Upper lobe of left lung (tissue), 4 donors: ENCODE results near the gene GRID1.

Source experiments
- EP300 ChIP-seq, 4 donors: sonication (generic); formaldehyde crosslinking; IDR thresholded peaks; one replicate each; pipeline ENCODE4 v1.5.1; 2017; ENCODE audit warnings: antibody characterized with exemption in 4 of 4, control low read depth in 2 of 4
- POLR2A ChIP-seq, 4 donors: fragments of 450-650 bp; IDR thresholded peaks; one replicate each; pipeline ENCODE4 v1.5.1; 2016 to 2017; ENCODE audit warnings: antibody characterized with exemption in 4 of 4, mild to moderate bottlenecking in 2 of 4
- TF ChIP-seq, protein P1 (sequence below), 6 experiments: fragments of 450-650 bp in 4 of 6; fragments of 200-600 bp in 2 of 6; sonication (generic) in 2 of 6; IDR thresholded peaks; one replicate each; pipeline ENCODE4 v1.5.1; 2016 to 2019; ENCODE audit warnings: antibody characterized with exemption in 6 of 6

DNA sequence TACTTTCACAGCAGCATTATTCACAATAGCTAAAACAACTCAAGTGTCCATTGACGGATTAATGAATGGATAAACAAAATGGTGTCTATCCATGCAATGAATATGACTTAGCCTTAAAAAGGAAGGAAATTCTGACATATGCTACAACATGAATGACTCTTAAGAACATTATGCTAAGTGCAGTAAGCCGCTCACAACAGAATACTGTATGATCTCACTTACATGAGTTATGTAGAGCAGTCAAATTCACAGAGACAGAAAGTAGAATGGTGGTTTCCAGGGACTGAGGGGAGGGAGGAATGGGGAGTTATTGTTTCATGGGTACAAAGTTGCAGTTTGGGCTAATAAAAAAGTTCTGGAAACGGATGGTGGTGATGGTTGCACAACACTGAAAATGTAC lies 282.0 kb downstream of the GRID1 start:
- TF ChIP-seq, protein P1, sequence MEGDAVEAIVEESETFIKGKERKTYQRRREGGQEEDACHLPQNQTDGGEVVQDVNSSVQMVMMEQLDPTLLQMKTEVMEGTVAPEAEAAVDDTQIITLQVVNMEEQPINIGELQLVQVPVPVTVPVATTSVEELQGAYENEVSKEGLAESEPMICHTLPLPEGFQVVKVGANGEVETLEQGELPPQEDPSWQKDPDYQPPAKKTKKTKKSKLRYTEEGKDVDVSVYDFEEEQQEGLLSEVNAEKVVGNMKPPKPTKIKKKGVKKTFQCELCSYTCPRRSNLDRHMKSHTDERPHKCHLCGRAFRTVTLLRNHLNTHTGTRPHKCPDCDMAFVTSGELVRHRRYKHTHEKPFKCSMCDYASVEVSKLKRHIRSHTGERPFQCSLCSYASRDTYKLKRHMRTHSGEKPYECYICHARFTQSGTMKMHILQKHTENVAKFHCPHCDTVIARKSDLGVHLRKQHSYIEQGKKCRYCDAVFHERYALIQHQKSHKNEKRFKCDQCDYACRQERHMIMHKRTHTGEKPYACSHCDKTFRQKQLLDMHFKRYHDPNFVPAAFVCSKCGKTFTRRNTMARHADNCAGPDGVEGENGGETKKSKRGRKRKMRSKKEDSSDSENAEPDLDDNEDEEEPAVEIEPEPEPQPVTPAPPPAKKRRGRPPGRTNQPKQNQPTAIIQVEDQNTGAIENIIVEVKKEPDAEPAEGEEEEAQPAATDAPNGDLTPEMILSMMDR (IDR thresholded peaks at IDR 0.05) = no peak
- TF ChIP-seq EP300 (IDR thresholded peaks at IDR 0.05) (no peak), POLR2A (IDR thresholded peaks at IDR 0.05) (no peak)
